Measurements from ENCODE around the gene IRF4.

GRCh38 chr6:363291-363690, 28.3 kb upstream of the IRF4 start:
- TF ChIP-seq, protein P1, sequence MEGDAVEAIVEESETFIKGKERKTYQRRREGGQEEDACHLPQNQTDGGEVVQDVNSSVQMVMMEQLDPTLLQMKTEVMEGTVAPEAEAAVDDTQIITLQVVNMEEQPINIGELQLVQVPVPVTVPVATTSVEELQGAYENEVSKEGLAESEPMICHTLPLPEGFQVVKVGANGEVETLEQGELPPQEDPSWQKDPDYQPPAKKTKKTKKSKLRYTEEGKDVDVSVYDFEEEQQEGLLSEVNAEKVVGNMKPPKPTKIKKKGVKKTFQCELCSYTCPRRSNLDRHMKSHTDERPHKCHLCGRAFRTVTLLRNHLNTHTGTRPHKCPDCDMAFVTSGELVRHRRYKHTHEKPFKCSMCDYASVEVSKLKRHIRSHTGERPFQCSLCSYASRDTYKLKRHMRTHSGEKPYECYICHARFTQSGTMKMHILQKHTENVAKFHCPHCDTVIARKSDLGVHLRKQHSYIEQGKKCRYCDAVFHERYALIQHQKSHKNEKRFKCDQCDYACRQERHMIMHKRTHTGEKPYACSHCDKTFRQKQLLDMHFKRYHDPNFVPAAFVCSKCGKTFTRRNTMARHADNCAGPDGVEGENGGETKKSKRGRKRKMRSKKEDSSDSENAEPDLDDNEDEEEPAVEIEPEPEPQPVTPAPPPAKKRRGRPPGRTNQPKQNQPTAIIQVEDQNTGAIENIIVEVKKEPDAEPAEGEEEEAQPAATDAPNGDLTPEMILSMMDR (conservative IDR thresholded peaks at IDR 0.05; ENCODE audit: low read length): no peak
- TF ChIP-seq EZH2phosphoT487 (IDR thresholded peaks at IDR 0.05; ENCODE audit: borderline replicate concordance): no peak

Data from Loucy (cell line).